Measurements from ENCODE around the gene CYP26C1. TPM values are rescaled to one million over a fixed set of nuclear protein-coding genes. Genes with fewer than 3 reads are reported as not detected.

The CYP26C1 gene
- total RNA-seq, 4 donors from 2014 or later: 0.13 to 0.36 (median 0.16) TPM; not detected in 1

GRCh38 chr10:93058139-93058538 is 2.5 kb upstream of the CYP26C1 start:
- DNase-seq (ENCODE audit: low spot score): no peak
- TF ChIP-seq CTCF (IDR thresholded peaks at IDR 0.05): no peak

DNA sequence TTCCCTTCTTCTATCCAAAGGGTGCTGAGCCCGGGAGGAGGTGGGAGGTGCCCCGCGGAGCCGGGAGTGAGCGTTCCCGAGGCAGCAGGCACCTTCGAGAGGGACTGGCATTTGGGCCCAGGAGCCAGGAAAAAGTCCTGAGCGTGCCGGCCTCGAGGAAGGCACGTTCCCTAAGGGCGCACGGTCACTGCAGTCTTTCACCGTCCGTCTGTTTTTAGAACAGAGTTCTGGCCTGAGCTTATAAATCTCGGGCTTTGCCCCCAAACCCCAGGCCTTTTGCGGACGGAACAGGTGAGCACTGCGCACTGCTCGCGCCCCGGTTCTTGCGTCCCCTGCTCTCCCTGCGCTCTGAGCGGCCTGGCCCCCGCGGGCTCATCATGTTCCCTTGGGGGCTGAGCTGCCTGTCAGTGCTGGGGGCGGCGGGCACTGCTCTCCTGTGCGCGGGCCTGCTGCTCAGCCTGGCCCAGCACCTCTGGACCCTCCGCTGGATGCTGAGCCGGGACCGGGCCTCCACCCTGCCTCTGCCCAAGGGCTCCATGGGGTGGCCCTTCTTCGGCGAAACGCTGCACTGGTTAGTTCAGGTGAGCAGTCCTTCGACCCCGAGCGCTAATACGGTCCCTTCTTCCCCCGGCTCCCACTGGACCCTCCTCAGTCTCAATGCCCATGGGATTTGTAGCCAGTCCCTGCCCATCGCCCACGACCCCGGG is 442 bp downstream of the CYP26C1 start:
- DNase-seq (ENCODE audit: low spot score) (no peak), ATAC-seq (ENCODE audit: low FRiP score) (no peak)
- TF ChIP-seq CTCF (IDR thresholded peaks at IDR 0.05): no peak

More at GRCh38 chr10:93058139-93058538, 2.5 kb upstream of the CYP26C1 start:
- ATAC-seq (ENCODE audit: low FRiP score): no peak

DNA sequence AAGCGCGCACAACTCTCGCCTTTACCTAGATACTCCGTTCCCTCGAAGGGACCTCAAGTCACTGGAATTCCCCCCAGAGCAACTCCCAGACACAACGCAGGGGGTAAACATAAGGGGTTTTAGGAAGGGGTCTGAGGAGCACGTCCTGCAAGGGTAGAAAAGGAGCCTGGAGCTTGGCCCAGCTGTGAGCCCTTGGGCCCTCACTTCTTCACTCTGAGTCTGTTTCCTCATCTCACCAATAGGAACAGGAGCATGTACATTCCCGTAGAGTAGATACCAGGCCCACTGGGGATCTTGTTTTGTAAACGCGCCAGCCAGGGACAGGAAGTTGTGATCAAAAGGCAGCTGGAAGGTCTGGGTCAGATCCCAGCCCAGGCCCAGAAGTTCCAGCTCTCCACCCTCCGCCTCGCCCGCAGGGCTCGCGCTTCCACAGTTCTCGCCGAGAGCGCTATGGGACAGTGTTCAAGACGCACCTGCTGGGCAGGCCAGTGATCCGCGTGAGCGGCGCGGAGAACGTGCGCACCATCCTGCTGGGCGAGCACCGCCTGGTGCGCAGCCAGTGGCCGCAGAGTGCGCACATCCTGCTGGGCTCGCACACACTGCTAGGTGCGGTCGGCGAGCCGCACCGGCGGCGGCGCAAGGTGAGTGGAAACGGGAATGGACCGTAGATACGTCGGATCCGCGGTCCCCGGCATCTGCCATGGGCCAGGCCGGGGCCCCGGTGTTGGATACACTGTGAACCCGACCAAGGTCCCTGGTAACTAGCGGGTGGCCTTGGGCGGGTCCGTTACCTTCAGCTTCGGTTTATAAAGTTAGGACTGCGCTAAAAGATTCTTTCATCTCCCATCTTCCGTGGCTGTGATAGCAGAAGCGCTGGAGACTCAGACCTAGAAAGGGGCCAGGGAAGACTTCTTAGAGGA is 1.3 kb downstream of the CYP26C1 start:
- no peak for TF ChIP-seq CTCF (IDR thresholded peaks at IDR 0.05)
- DNase-seq (ENCODE audit: low spot score) (no peak), ATAC-seq (ENCODE audit: low FRiP score) (peak; percentile 19)

GRCh38 chr10:93062514-93063143 is 2.0 kb downstream of the CYP26C1 start:
- no peak for TF ChIP-seq CTCF (IDR thresholded peaks at IDR 0.05)
- DNase-seq (ENCODE audit: low spot score): no peak
- peak; percentile 29 for ATAC-seq (ENCODE audit: low FRiP score)

GRCh38 chr10:93063144-93063976 is 2.8 kb downstream of the CYP26C1 start:
- ATAC-seq (ENCODE audit: low FRiP score): no peak
- no peak for TF ChIP-seq CTCF (IDR thresholded peaks at IDR 0.05)
- no peak for DNase-seq (ENCODE audit: low spot score)

DNA sequence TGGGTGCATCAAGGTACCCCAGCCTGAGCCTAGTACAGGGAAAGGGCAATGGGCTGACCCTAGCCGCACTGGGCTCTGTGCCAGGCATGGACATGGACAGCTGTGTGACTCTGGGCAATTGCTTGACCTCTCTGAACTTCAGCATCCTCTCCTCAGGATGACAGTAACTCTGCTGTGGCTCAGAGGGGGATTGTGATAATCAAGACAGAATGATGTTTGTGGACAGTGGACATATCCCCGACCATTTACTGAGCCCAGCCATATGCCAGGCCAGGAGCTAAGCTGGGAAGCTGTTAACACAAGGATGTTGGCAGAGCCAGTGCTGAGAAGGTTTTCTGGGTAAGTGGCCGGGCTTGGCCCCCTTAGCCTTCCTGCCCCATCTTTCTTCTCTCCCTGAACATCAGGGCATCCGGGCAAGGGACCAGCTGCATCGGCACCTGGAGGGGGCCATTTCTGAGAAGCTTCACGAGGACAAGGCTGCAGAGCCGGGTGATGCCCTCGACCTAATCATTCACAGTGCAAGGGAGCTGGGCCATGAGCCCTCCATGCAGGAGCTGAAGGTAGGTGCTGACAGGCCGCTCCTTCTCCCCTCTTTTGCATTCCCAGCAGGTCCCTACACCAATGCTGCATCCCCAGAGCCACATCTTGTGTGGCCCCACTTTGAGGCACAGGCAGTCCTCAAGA is 3.5 kb downstream of the CYP26C1 start:
- ATAC-seq (ENCODE audit: low FRiP score): no peak
- no peak for TF ChIP-seq CTCF (IDR thresholded peaks at IDR 0.05)
- DNase-seq (ENCODE audit: low spot score): no peak
